Ovary (tissue), 10 donors: ENCODE results near the gene CHFR. TPM values are rescaled to one million over a fixed set of nuclear protein-coding genes. Genes with fewer than 3 reads are reported as not detected.
A peak's percentile ranks its signal among the peaks of the same experiment; 100 is the strongest.
"Not testable (repeated sequence)": the region's sequence is repeated elsewhere in the genome, so short reads cannot be mapped to it uniquely, and the experiment has no call there.

Experiments used
- DNase-seq, 5 donors: peaks; one replicate each; pipeline ENCODE4 v3.0.0-alpha.2; 2019 to 2020
- H3K27ac ChIP-seq, 2 donors: fragments of 200-600 bp; one replicate each; pipeline versions ENCODE4 v1.5.1 to v1.8.0; 2019 to 2022
- H3K27me3 ChIP-seq: fragments of 200-600 bp; one replicate; pipeline ENCODE4 v1.8.0; 2022
- H3K36me3 ChIP-seq: fragments of 200-600 bp; sonication (generic); one replicate; pipeline ENCODE4 v1.5.1; 2019
- H3K4me1 ChIP-seq: one replicate; pipeline ENCODE4 v1.8.1; 2013; ENCODE audit warnings: mild to moderate bottlenecking, moderate library complexity; ENCODE audit not compliant: insufficient read depth
- H3K4me3 ChIP-seq: fragments of 200-600 bp; sonication (generic); one replicate; pipeline ENCODE4 v1.5.1; 2017
- H3K9me3 ChIP-seq, 2 donors: fragments of 200-600 bp in 1 of 2; sonication (generic) in 1 of 2; one replicate each; pipeline versions ENCODE4 v1.5.1 to v1.8.1; 2013 to 2019; ENCODE audit warnings: mild to moderate bottlenecking in 1 of 2, moderate library complexity in 1 of 2
- EP300 ChIP-seq: sonication (generic); formaldehyde crosslinking; IDR thresholded peaks from one replicate; pipeline ENCODE4 v1.6.1; 2017; ENCODE audit warnings: antibody characterized with exemption
- POLR2A ChIP-seq: fragments of 450-650 bp; IDR thresholded peaks from one replicate; pipeline ENCODE4 v1.6.1; 2017; ENCODE audit warnings: antibody characterized with exemption, mild to moderate bottlenecking, moderate library complexity
- WGBS, 3 donors: extraction: QIAGEN DNeasy Blood & Tissue Kit in 1 of 3; methylation state at CpG; one replicate each; pipeline versions ENCODE4 v1.1.5 to v1.1.7; 2013 to 2017; 5-methylcytosine and 5-hydroxymethylcytosine counted together
- intact Hi-C, 4 donors: fragments of 100-400 bp; cut with DNase I; formaldehyde crosslinking; loops; one replicate each; pipeline versions ENCODE4 v1.11.0 to v1.15.1; 2022 to 2023
- long read RNA-seq, 3 donors: library from polyadenylated mRNA in 2 of 3; unstranded in 2 of 3; transcript quantifications; one replicate each; pipeline ENCODE4 v2.0.0 and lab custom pipeline, GENCODE V29; 2021 to 2026
- polyA plus RNA-seq, 2 donors: library from polyadenylated mRNA; stranded (reverse); fragments of 200-250 nt in 1 of 2; fragments of 350-450 nt in 1 of 2; fragmentation: Illumina TruSeq in 1 of 2; extraction: RNeasy Lipid Tissue Mini Kit (QIAGEN cat#74804) in 1 of 2; gene quantifications; one replicate each; pipeline ENCODE4 v1.2.3, GENCODE V29; 2013 to 2014
- total RNA-seq, 7 donors: library from RNA; depleted of rRNA in 2 of 7; stranded (reverse); fragments of >200 nt in 2 of 7; fragmentation: NEBNext Ultra II Directional in 3 of 7; extraction: Animal tissue kit (Norgen Biotek cat#: 25700) in 3 of 7; gene quantifications; one replicate each; pipeline versions ENCODE4 v1.1.0 to v1.2.4, GENCODE V29; 2016 to 2023
- TF ChIP-seq, protein P1 (sequence below), 3 donors: fragments of 450-650 bp in 2 of 3; fragments of 200-600 bp in 1 of 3; IDR thresholded peaks; one replicate each; pipeline versions ENCODE4 v1.5.1 to v1.8.0; 2016 to 2022; ENCODE audit warnings: antibody characterized with exemption in 3 of 3, mild to moderate bottlenecking in 1 of 3
- donor health status: DM: no; HTN: no; CAD: no; lungs with moderate emphysema.
- donor health status: DM: no; HTN: no; CAD: no.
- donor health status: Bipolar disorder and iron deficiency.
- donor health status: DM: yes; HTN: yes; CAD: no.
- donor health status: DM: no; HTN: no; CAD: no.
- donor health status: DM: yes; HTN: yes; CAD: no.

Gene CHFR, protein sequence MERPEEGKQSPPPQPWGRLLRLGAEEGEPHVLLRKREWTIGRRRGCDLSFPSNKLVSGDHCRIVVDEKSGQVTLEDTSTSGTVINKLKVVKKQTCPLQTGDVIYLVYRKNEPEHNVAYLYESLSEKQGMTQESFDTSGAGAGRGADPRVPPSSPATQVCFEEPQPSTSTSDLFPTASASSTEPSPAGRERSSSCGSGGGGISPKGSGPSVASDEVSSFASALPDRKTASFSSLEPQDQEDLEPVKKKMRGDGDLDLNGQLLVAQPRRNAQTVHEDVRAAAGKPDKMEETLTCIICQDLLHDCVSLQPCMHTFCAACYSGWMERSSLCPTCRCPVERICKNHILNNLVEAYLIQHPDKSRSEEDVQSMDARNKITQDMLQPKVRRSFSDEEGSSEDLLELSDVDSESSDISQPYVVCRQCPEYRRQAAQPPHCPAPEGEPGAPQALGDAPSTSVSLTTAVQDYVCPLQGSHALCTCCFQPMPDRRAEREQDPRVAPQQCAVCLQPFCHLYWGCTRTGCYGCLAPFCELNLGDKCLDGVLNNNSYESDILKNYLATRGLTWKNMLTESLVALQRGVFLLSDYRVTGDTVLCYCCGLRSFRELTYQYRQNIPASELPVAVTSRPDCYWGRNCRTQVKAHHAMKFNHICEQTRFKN
- total RNA-seq (10 to 100 TPM; 11.7 to 36.4 (median 18.8) TPM), polyA plus RNA-seq (10 to 100 TPM; 12.0 to 17.5 TPM)
- long read RNA-seq, donor 1, partial matches to known transcripts = 24 of 62 reads
- long read RNA-seq, donor 1, other reads (novel, unspliced or antisense) = 36 of 62 reads
- long read RNA-seq, donor 2, partial matches to known transcripts = 0 of 1 reads
- long read RNA-seq, donor 2, other reads (novel, unspliced or antisense) = 0 of 1 reads
- long read RNA-seq, donor 3, transcript CHFR-205 (18 exons, 3,250 nt) = major isoform, 5 of 38 reads
- long read RNA-seq, donor 3, partial matches to known transcripts = 12 of 38 reads
- long read RNA-seq, donor 3, other reads (novel, unspliced or antisense) = 19 of 38 reads

- Histone ChIP-seq H3K36me3 (no peaks in the 10 kb centered on the region), H3K4me3 (peak within 1 kb of the TSS; percentile 91), H3K9me3 (no peaks in the 10 kb centered on the region), H3K27me3 (no peaks in the 10 kb centered on the region), H3K4me1 (no peaks in the 10 kb centered on the region), H3K27ac (peak within 1 kb of the TSS; percentile 47 to 90)
- intact Hi-C loops = no loop called here
- no peak for TF ChIP-seq EP300
- 0 to 1% (median 1%) methylated on average over 64 to 84 of the region's 84 CpGs for WGBS, 3 donors
- DNase-seq = peak; percentile 95 to 97 (median 95)
Observed at GRCh38 chr12:132887513-132888351, at the start of gene CHFR. Gene CHFR (minus strand): TSS chr12:132887605. CDS start chr12:132887328, 277 bp downstream.

GRCh38 chr12:132936921-132937320, 49.5 kb upstream of the CHFR start:
- H3K4me3 ChIP-seq, DNase-seq, H3K27me3 ChIP-seq, H3K27ac ChIP-seq, H3K36me3 ChIP-seq, H3K4me1 ChIP-seq, intact Hi-C loops: not testable (repeated sequence)
- 95 to 97% (median 97%) methylated on average over 8 of the region's 8 CpGs for WGBS, 3 donors
- peaks cover 4 to 40% of the 10 kb centered on the region in 2 donors for H3K9me3 ChIP-seq

DNA sequence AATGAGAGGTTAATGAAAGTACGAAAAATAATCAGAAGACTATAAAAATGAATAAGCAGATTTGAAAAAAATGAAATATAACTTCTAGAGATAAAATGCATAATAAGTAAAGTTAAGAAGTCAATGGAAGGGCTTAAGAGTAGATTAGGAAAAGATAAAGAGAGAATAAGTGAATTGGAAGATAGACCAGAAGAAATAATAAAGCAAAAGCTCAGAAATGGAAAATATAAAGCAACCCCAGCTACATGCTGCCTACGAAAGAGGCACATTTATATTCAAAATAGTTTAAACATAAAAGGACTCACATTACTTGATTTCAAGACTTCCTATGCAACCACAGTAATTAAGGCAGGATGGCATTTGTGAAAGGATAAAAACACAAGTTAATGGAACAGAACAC, 48.8 kb upstream of the CHFR start:
- no peak for DNase-seq
- no peaks in the 10 kb centered on the region for H3K36me3 ChIP-seq
- H3K27ac ChIP-seq = no peak overlapping the region
- H3K4me3 ChIP-seq = no peak overlapping the region
- H3K27me3 ChIP-seq = no peaks in the 10 kb centered on the region
- H3K4me1 ChIP-seq = no peaks in the 10 kb centered on the region
- TF ChIP-seq POLR2A (no peak), EP300 (no peak)
- TF ChIP-seq, protein P1, sequence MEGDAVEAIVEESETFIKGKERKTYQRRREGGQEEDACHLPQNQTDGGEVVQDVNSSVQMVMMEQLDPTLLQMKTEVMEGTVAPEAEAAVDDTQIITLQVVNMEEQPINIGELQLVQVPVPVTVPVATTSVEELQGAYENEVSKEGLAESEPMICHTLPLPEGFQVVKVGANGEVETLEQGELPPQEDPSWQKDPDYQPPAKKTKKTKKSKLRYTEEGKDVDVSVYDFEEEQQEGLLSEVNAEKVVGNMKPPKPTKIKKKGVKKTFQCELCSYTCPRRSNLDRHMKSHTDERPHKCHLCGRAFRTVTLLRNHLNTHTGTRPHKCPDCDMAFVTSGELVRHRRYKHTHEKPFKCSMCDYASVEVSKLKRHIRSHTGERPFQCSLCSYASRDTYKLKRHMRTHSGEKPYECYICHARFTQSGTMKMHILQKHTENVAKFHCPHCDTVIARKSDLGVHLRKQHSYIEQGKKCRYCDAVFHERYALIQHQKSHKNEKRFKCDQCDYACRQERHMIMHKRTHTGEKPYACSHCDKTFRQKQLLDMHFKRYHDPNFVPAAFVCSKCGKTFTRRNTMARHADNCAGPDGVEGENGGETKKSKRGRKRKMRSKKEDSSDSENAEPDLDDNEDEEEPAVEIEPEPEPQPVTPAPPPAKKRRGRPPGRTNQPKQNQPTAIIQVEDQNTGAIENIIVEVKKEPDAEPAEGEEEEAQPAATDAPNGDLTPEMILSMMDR (IDR thresholded peaks at IDR 0.05) = no peak
- 97 to 98% (median 97%) methylated on average over 2 of the region's 2 CpGs for WGBS, 3 donors
- intact Hi-C loops = no loop called here
- H3K9me3 ChIP-seq = peaks cover 4 to 38% of the 10 kb centered on the region in 2 donors

- intact Hi-C loops = no loop called here
- peaks cover 10 to 56% of the 10 kb centered on the region in 2 donors for H3K9me3 ChIP-seq
- H3K27me3 ChIP-seq = no peaks in the 10 kb centered on the region
- no peak for DNase-seq
- no peak overlapping the region for H3K27ac ChIP-seq
- no peaks in the 10 kb centered on the region for H3K36me3 ChIP-seq
- TF ChIP-seq POLR2A (no peak), EP300 (no peak)
- TF ChIP-seq, protein P1 (IDR thresholded peaks at IDR 0.05) = no peak
- no peak overlapping the region for H3K4me3 ChIP-seq
- no peaks in the 10 kb centered on the region for H3K4me1 ChIP-seq
- WGBS, 3 donors = 97 to 99% (median 99%) methylated on average over 6 of the region's 6 CpGs
Observed at GRCh38 chr12:132926415-132926833, 39.0 kb upstream of the CHFR start.
